IMR-90 (cell line): ENCODE results near the gene CBFA2T3. TPM values are rescaled to one million over a fixed set of nuclear protein-coding genes. Genes with fewer than 3 reads are reported as not detected.

Source experiments
- ATAC-seq: fragments of 200-7000 bp; cut with Tn5 transposase; 2 replicates; pipeline ENCODE4 v1.9.1; 2020; ENCODE audit warnings: low read depth, mild to moderate bottlenecking, moderate library complexity
- BruUV-seq: library from RNA; stranded (reverse); fragments of 400-500 nt; replicated peaks from 2 replicates; lab custom pipeline; 2021; lab: Mats Ljungman, UMichigan
- CTCF ChIA-PET: fragments of 300-600 bp; formaldehyde crosslinking; extraction: SDS; loops from one replicate; lab custom pipeline; 2021; ENCODE audit warnings: antibody characterized with exemption; lab: Yijun Ruan, JAX
- POLR2A ChIA-PET: fragments of 300-600 bp; sonication (Branson Sonifier 250); formaldehyde crosslinking; loops from one replicate; lab custom pipeline; 2022; ENCODE audit warnings: antibody characterized with exemption; ENCODE audit not compliant: unreplicated experiment; lab: Charles Lee
- DNase-seq: peaks from one replicate; pipeline ENCODE4 v3.0.0; 2013
- H2AFZ ChIP-seq: replicated peaks from 2 replicates; pipeline ENCODE3; 2013; ENCODE audit warnings: low read length, mild to moderate bottlenecking; ENCODE audit not compliant: poor library complexity
- H2AK5ac ChIP-seq: 2 replicates; pipeline ENCODE4 v1.6.1; 2013; ENCODE audit warnings: low read depth, low read length, inconsistent platforms
- H2AK9ac ChIP-seq: replicated peaks from 2 replicates; pipeline ENCODE3; 2013; ENCODE audit warnings: mild to moderate bottlenecking, low read depth, low read length, moderate library complexity; ENCODE audit not compliant: poor library complexity
- H2BK120ac ChIP-seq: 2 replicates; pipeline ENCODE4 v1.6.1; 2013; ENCODE audit warnings: low read depth, low read length, inconsistent platforms
- H2BK15ac ChIP-seq: 3 replicates; pipeline ENCODE4 v1.6.1; 2013; ENCODE audit warnings: low read depth, low read length, inconsistent platforms
- H2BK20ac ChIP-seq: 2 replicates; pipeline ENCODE4 v1.6.1; 2013; ENCODE audit warnings: low read depth, mild to moderate bottlenecking, inconsistent platforms, low read length, moderate library complexity
- H2BK5ac ChIP-seq: 2 replicates; pipeline ENCODE4 v1.6.1; 2013; ENCODE audit warnings: mild to moderate bottlenecking, low read depth, low read length, inconsistent platforms; ENCODE audit not compliant: poor library complexity, severe bottlenecking
- H3K14ac ChIP-seq: replicated peaks from 2 replicates; pipeline ENCODE4 v1.6.1; 2013; ENCODE audit warnings: low read depth, low read length, inconsistent platforms
- H3K18ac ChIP-seq: 2 replicates; pipeline ENCODE4 v1.6.1; 2013; ENCODE audit warnings: low read depth, low read length, control low read depth
- H3K23ac ChIP-seq: 2 replicates; pipeline ENCODE4 v1.6.1; 2013; ENCODE audit warnings: low read depth, low read length, inconsistent platforms
- H3K27ac ChIP-seq: 2 replicates; pipeline ENCODE4 v1.5.1; 2013; ENCODE audit warnings: mild to moderate bottlenecking, control low read depth, low read length; ENCODE audit not compliant: insufficient read depth
- H3K27me3 ChIP-seq: 2 replicates; pipeline ENCODE4 v1.6.1; 2013; ENCODE audit warnings: low read length; ENCODE audit not compliant: control insufficient read depth, insufficient read depth
- H3K36me3 ChIP-seq: 2 replicates; pipeline ENCODE4 v1.6.1; 2013; ENCODE audit warnings: low read length, mixed read lengths; ENCODE audit not compliant: control insufficient read depth, insufficient read depth
- H3K4ac ChIP-seq: 2 replicates; pipeline ENCODE4 v1.6.1; 2013; ENCODE audit warnings: low read depth, low read length, inconsistent platforms
- H3K4me1 ChIP-seq: 2 replicates; pipeline ENCODE4 v1.6.1; 2013; ENCODE audit warnings: low read length, mixed read lengths; ENCODE audit not compliant: control insufficient read depth, insufficient read depth
- H3K4me2 ChIP-seq: 2 replicates; pipeline ENCODE4 v1.6.1; 2013; ENCODE audit warnings: low read depth, mild to moderate bottlenecking, control low read depth, low read length, moderate library complexity
- H3K4me3 ChIP-seq: 2 replicates; pipeline ENCODE4 v1.5.1; 2013; ENCODE audit warnings: low read depth, mild to moderate bottlenecking, control low read depth, low read length, moderate library complexity; ENCODE audit not compliant: insufficient read depth
- H3K56ac ChIP-seq: 2 replicates; pipeline ENCODE4 v1.6.1; 2013; ENCODE audit warnings: low read length, inconsistent platforms; ENCODE audit not compliant: insufficient read depth; ENCODE audit errors: extremely low read depth
- H3K79me1 ChIP-seq, 2 experiments: 2 replicates each; pipeline ENCODE4 v1.6.1; 2013; ENCODE audit warnings: low read length in 2 of 2, inconsistent platforms in 1 of 2, low read depth in 1 of 2
- H3K9ac ChIP-seq: 2 replicates; pipeline ENCODE4 v1.6.1; 2013; ENCODE audit warnings: low read depth, low read length, control low read depth
- H3K9me1 ChIP-seq: 2 replicates; pipeline ENCODE4 v1.6.1; 2013; ENCODE audit warnings: low read length, inconsistent platforms; ENCODE audit not compliant: insufficient read depth
- H3K9me3 ChIP-seq: 2 replicates; pipeline ENCODE4 v1.6.1; 2013; ENCODE audit warnings: low read length; ENCODE audit not compliant: control insufficient read depth, insufficient read depth
- H4K20me1 ChIP-seq: 2 replicates; pipeline ENCODE4 v1.6.1; 2013; ENCODE audit warnings: low read length, inconsistent platforms; ENCODE audit not compliant: insufficient read depth
- H4K5ac ChIP-seq: 2 replicates; pipeline ENCODE4 v1.6.1; 2013; ENCODE audit warnings: mild to moderate bottlenecking, low read depth, low read length, control low read depth
- H4K8ac ChIP-seq, 2 experiments: 2 replicates each; pipeline ENCODE4 v1.6.1; 2013; ENCODE audit warnings: low read depth in 2 of 2, low read length in 2 of 2, control low read depth in 1 of 2, inconsistent platforms in 1 of 2
- H4K91ac ChIP-seq: 2 replicates; pipeline ENCODE4 v1.6.1; 2013; ENCODE audit warnings: low read depth, low read length, inconsistent platforms; ENCODE audit not compliant: insufficient read depth
- BHLHE40 ChIP-seq: fragments of 150-350 bp; IDR thresholded peaks from 2 replicates; pipeline ENCODE4 v1.6.1; 2016; ENCODE audit warnings: mild to moderate bottlenecking, low read depth, low read length
- CEBPB ChIP-seq: IDR thresholded peaks from 2 replicates; pipeline ENCODE4 v1.6.1; 2012; ENCODE audit warnings: low read depth, low read length, improper control_type of control experiment
- CHD1 ChIP-seq: IDR thresholded peaks from 2 replicates; pipeline ENCODE4 v1.6.1; 2012; ENCODE audit warnings: low read depth, low read length, improper control_type of control experiment
- FOS ChIP-seq: fragments of 150-350 bp; IDR thresholded peaks from 2 replicates; pipeline ENCODE4 v1.6.1; 2016; ENCODE audit warnings: low read depth, low read length
- MAFK ChIP-seq: IDR thresholded peaks from 2 replicates; pipeline ENCODE4 v1.6.1; 2012; ENCODE audit warnings: low read depth, low read length, improper control_type of control experiment
- MAZ ChIP-seq: IDR thresholded peaks from 2 replicates; pipeline ENCODE4 v1.6.1; 2012; ENCODE audit warnings: low read depth, mild to moderate bottlenecking, low read length, improper control_type of control experiment, moderate library complexity, borderline replicate concordance
- MXI1 ChIP-seq: IDR thresholded peaks from 2 replicates; pipeline ENCODE4 v1.6.1; 2012; ENCODE audit warnings: low read depth, mild to moderate bottlenecking, low read length, moderate library complexity, borderline replicate concordance
- NFE2L2 ChIP-seq: fragments of 150-350 bp; IDR thresholded peaks from 2 replicates; pipeline ENCODE4 v1.6.1; 2016; ENCODE audit warnings: low read depth, mild to moderate bottlenecking, low read length
- RAD21 ChIP-seq: IDR thresholded peaks from 2 replicates; pipeline ENCODE4 v1.6.1; 2012; ENCODE audit warnings: low read length, improper control_type of control experiment
- SMC3 ChIP-seq: fragments of 150-350 bp; IDR thresholded peaks from 2 replicates; pipeline ENCODE4 v1.6.1; 2016; ENCODE audit warnings: low read depth, mild to moderate bottlenecking, antibody characterized with exemption, low read length, moderate library complexity
- USF2 ChIP-seq: fragments of 150-350 bp; IDR thresholded peaks from 2 replicates; pipeline ENCODE4 v1.6.1; 2017; ENCODE audit warnings: mild to moderate bottlenecking, antibody characterized with exemption, low read length, low read depth
- WGBS, 2 experiments: methylation state at CpG; one replicate each; pipeline versions ENCODE4 v1.1.5 to v1.1.7; 2013; ENCODE audit warnings: missing lambda C conversion rate in 2 of 2; ENCODE audit not compliant: insufficient read length in 1 of 2; ENCODE audit errors: extremely low coverage in 2 of 2; 5-methylcytosine and 5-hydroxymethylcytosine counted together
- dilution Hi-C: fragments of 300-500 bp; cut with HindIII; formaldehyde crosslinking; loops from one replicate; pipeline ENCODE4 v1.14.3; 2018; ENCODE audit warnings: low sequenced_read_pairs; ENCODE audit not compliant: unreplicated experiment
- in situ Hi-C: fragments of 300-500 bp; cut with MboI; formaldehyde crosslinking; loops from 3 replicates; pipeline ENCODE4 v1.14.3; 2019; ENCODE audit warnings: low sequenced_read_pairs, inconsistent platforms, mixed read lengths
- intact Hi-C: fragments of 100-400 bp; cut with micrococcal nuclease; formaldehyde crosslinking; loops from 2 replicates; pipeline ENCODE4 v1.10.0; 2022
- polyA plus RNA-seq, 3 experiments: library from polyadenylated mRNA; depleted of rRNA; stranded (reverse); fragments of >200 nt; gene quantifications; 2 replicates each; pipeline ENCODE4 v1.2.3, GENCODE V29; 2012; ENCODE audit warnings: low replicate concordance in 1 of 3
- total RNA-seq: library from RNA; depleted of rRNA; stranded (reverse); fragments of >200 nt; gene quantifications from 2 replicates; pipeline ENCODE4 v1.2.3, GENCODE V29; 2012
- TF ChIP-seq, protein P1 (sequence below): fragments of 150-350 bp; IDR thresholded peaks from 2 replicates; pipeline ENCODE4 v1.6.1; 2016; ENCODE audit warnings: low read depth, mild to moderate bottlenecking, low read length, moderate library complexity, borderline replicate concordance

The CBFA2T3 gene
- total and polyA plus RNA-seq, 2 of the 4 experiments (the other 2 are of a cell fraction): not detected

- Histone ChIP-seq H4K5ac (no peak overlapping the region), H4K8ac (no peak overlapping the region), H3K9me1 (no peaks in the 10 kb centered on the region), H4K91ac (no peak overlapping the region), H3K18ac (no peak overlapping the region), H3K79me1 (no peaks in the 10 kb centered on the region), H3K9me3 (no peaks in the 10 kb centered on the region), H3K23ac (no peak overlapping the region), H3K4me1 (0 out of 2 replicates have a peak, but pooled peaks cover 2% of the 10 kb centered on the region), H3K36me3 (no peaks in the 10 kb centered on the region), H2AFZ (no peak overlapping the region), H4K20me1 (no peaks in the 10 kb centered on the region), H2AK5ac (no peak overlapping the region), H3K4me2 (no peak overlapping the region), H3K27me3 (peaks cover 47% of the 10 kb centered on the region), H2BK20ac (no peak overlapping the region), H2BK15ac (no peak overlapping the region), H3K4ac (no peak overlapping the region), H2BK120ac (no peak overlapping the region), H3K9ac (no peak overlapping the region), H3K27ac (no peak overlapping the region), H2AK9ac (no peak overlapping the region), H3K14ac (no peak overlapping the region), H3K56ac (no peak overlapping the region), H2BK5ac (no peak overlapping the region), H3K4me3 (no peak overlapping the region)
- intact Hi-C loops (no loop called here), in situ Hi-C loops (loop anchor here (10.0 kb wide), 1 partner anchor 282 kb away; the partner anchor contains the start of gene ZNF778), dilution Hi-C loops (no loop called here)
- ChIA-PET POLR2A (no interaction called here), CTCF (no interaction called here)
- WGBS, 2 experiments: 76% methylated on average over 9 of the region's 17 CpGs; no CpG with 5 or more reads in 1 of the 2 experiments
- no peak for TF ChIP-seq FOS
- TF ChIP-seq BHLHE40: no peak
- no peak for TF ChIP-seq RAD21
- TF ChIP-seq SMC3: no peak
- TF ChIP-seq CEBPB: no peak
- no peak for TF ChIP-seq MAFK
- no peak for TF ChIP-seq CHD1
- TF ChIP-seq MXI1: no peak
- TF ChIP-seq, protein P1, sequence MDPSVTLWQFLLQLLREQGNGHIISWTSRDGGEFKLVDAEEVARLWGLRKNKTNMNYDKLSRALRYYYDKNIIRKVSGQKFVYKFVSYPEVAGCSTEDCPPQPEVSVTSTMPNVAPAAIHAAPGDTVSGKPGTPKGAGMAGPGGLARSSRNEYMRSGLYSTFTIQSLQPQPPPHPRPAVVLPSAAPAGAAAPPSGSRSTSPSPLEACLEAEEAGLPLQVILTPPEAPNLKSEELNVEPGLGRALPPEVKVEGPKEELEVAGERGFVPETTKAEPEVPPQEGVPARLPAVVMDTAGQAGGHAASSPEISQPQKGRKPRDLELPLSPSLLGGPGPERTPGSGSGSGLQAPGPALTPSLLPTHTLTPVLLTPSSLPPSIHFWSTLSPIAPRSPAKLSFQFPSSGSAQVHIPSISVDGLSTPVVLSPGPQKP: no peak
- no peak for TF ChIP-seq NFE2L2
- TF ChIP-seq MAZ: no peak
- no peak for TF ChIP-seq USF2
- ATAC-seq: no peak
- no TSS peak for BruUV-seq
- no peak for DNase-seq
Measured at GRCh38 chr16:88932929-88933328, 44.1 kb downstream of the CBFA2T3 start.
